Measurements from ENCODE around the gene MYZAP. TPM values are rescaled to one million over a fixed set of nuclear protein-coding genes. Genes with fewer than 3 reads are reported as not detected.

The MYZAP gene
- polyA plus RNA-seq, 1 of the 3 experiments (the other 2 are of a cell fraction) = 0.07 TPM

DNA sequence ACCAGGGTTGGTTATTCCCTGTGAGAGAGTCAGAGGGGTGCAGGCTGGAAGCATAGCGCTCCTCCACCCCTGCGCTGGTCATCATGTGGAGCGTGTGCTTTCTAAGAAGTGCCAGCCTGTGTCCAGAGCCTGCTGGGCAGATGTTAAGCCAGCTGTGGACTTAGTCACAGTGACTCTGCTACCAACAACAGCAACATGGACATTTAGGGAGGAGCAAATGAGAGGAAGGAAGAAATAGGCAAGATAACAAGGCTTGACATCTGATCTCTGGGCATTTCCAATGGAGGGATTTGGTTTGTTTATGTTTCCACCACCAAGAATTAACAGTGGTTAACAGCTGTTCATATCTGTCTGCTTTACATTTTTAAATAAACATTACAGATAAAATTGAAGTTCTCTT, 36.4 kb upstream of the MYZAP start:
- CTCF ChIA-PET = interaction anchor here (1.1 to 12.5 kb wide), 4 partner anchors 9 to 511 kb away, joined by 5 to 145 read pairs (median 10); no protein-coding TSS in a partner anchor
- Histone ChIP-seq H3K79me2 (ENCODE audit: insufficient read depth) (no peaks in the 10 kb centered on the region), H3K9me2 (no peaks in the 10 kb centered on the region), H4K20me1 (ENCODE audit: insufficient read depth) (no peaks in the 10 kb centered on the region), H3K36me3 (replicated peaks in 1 of 2; ENCODE audit: control insufficient read depth in 1 of 2, insufficient read depth in 2 of 2, low read length in 1 of 2) (no peaks in the 10 kb centered on the region), H3K27me3 (ENCODE audit: insufficient read depth) (no peaks in the 10 kb centered on the region), H3F3A (replicated peaks; ENCODE audit: insufficient read depth) (peaks cover 11% of the 10 kb centered on the region), H3K4me1 (ENCODE audit: control insufficient read depth in 1 of 2, insufficient read depth in 2 of 2, low read depth in 1 of 2, low read length in 1 of 2) (peaks cover 25 to 35% of the 10 kb centered on the region in 2 experiments; a peak in 3 of 4 replicates), H2AFZ (ENCODE audit: low read depth) (no peak overlapping the region), H3K27ac (ENCODE audit: low read depth in 2 of 2, low read length in 1 of 2) (peak overlapping the region in 1 of 2 experiments; percentile 69; a peak in 1 of 4 replicates), H3K4me2 (no peak overlapping the region), H3K9me3 (no peaks in the 10 kb centered on the region), H3K4me3 (ENCODE audit: low read depth in 2 of 2, low read length in 1 of 2) (no peak overlapping the region), H3K9ac (no peak overlapping the region)
- no peak for DNase-seq
- POLR2A ChIA-PET = interaction anchor here (0.6 kb wide), 1 partner anchor 394 kb away, joined by 3 read pairs; no protein-coding TSS in a partner anchor
- WGBS (ENCODE audit: low lambda C conversion rate) = 92% methylated on average over 3 of the region's 3 CpGs
- TF ChIP-seq ELF1 (IDR thresholded peaks at IDR 0.05) (no peak), NFIC (IDR thresholded peaks at IDR 0.05; ENCODE audit: borderline replicate concordance) (no peak), FOSL2 (IDR thresholded peaks at IDR 0.05; ENCODE audit: borderline replicate concordance, low read depth) (no peak), RFX5 (IDR thresholded peaks at IDR 0.05; ENCODE audit: low read length) (no peak), TEAD4 (IDR thresholded peaks at IDR 0.05; ENCODE audit: borderline replicate concordance, insufficient read depth) (no peak), SIN3A (IDR thresholded peaks at IDR 0.05; ENCODE audit: borderline replicate concordance, low read depth, low read length) (no peak)
- TF ChIP-seq, protein P1, sequence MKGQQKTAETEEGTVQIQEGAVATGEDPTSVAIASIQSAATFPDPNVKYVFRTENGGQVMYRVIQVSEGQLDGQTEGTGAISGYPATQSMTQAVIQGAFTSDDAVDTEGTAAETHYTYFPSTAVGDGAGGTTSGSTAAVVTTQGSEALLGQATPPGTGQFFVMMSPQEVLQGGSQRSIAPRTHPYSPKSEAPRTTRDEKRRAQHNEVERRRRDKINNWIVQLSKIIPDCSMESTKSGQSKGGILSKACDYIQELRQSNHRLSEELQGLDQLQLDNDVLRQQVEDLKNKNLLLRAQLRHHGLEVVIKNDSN (IDR thresholded peaks at IDR 0.05; ENCODE audit: borderline replicate concordance, low read depth) = no peak
- TF ChIP-seq, protein P2, sequence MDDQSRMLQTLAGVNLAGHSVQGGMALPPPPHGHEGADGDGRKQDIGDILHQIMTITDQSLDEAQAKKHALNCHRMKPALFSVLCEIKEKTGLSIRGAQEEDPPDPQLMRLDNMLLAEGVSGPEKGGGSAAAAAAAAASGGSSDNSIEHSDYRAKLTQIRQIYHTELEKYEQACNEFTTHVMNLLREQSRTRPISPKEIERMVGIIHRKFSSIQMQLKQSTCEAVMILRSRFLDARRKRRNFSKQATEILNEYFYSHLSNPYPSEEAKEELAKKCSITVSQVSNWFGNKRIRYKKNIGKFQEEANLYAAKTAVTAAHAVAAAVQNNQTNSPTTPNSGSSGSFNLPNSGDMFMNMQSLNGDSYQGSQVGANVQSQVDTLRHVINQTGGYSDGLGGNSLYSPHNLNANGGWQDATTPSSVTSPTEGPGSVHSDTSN (IDR thresholded peaks at IDR 0.05) = no peak
- TF ChIP-seq, protein P3, sequence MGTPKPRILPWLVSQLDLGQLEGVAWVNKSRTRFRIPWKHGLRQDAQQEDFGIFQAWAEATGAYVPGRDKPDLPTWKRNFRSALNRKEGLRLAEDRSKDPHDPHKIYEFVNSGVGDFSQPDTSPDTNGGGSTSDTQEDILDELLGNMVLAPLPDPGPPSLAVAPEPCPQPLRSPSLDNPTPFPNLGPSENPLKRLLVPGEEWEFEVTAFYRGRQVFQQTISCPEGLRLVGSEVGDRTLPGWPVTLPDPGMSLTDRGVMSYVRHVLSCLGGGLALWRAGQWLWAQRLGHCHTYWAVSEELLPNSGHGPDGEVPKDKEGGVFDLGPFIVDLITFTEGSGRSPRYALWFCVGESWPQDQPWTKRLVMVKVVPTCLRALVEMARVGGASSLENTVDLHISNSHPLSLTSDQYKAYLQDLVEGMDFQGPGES (IDR thresholded peaks at IDR 0.05; ENCODE audit: low read depth, low read length) = no peak

DNA sequence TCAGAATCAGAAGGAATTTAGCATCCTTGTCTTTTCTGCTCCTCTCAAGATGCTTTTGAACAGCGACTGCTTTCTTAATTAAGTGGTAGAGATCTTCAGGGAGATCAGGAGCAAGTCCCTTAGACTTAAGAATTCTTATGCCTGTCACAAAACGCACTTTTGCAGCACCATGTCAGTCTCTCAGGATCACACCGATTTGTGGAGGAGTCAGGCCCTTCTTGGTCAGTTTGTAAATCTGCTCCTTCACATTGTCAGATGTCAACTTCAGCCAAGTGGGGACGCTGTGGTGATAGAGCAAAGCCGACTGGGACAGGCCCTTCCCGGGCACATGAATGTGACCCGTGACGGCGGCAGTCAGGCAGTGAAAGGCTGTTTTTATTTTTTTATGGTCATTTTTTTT, 35.7 kb upstream of the MYZAP start:
- H3K36me3 ChIP-seq (replicated peaks in 1 of 2; ENCODE audit: control insufficient read depth in 1 of 2, insufficient read depth in 2 of 2, low read length in 1 of 2) = no peaks in the 10 kb centered on the region
- no peak overlapping the region for H3K27ac ChIP-seq (ENCODE audit: low read depth in 2 of 2, low read length in 1 of 2)
- H4K20me1 ChIP-seq (ENCODE audit: insufficient read depth) = no peaks in the 10 kb centered on the region
- no peaks in the 10 kb centered on the region for H3K9me2 ChIP-seq
- no peaks in the 10 kb centered on the region for H3K9me3 ChIP-seq
- no peaks in the 10 kb centered on the region for H3K79me2 ChIP-seq (ENCODE audit: insufficient read depth)
- H3K9ac ChIP-seq = no peak overlapping the region
- H3K4me3 ChIP-seq (ENCODE audit: low read depth in 2 of 2, low read length in 1 of 2) = no peak overlapping the region
- no peak overlapping the region for H3K4me2 ChIP-seq
- peaks cover 25 to 33% of the 10 kb centered on the region in 2 experiments; a peak in 3 of 4 replicates for H3K4me1 ChIP-seq (ENCODE audit: control insufficient read depth in 1 of 2, insufficient read depth in 2 of 2, low read depth in 1 of 2, low read length in 1 of 2)
- ChIA-PET POLR2A (no interaction called here), CTCF (interaction anchor here (1.5 to 12.5 kb wide), 3 partner anchors 10 to 305 kb away, joined by 4 to 145 read pairs (median 13); no protein-coding TSS in a partner anchor)
- DNase-seq = no peak
- TF ChIP-seq SMC3 (IDR thresholded peaks at IDR 0.05; ENCODE audit: low read depth, low read length) = no peak
- no peak for TF ChIP-seq EP300 (IDR thresholded peaks at IDR 0.05; ENCODE audit: borderline replicate concordance in 1 of 2, low read depth in 1 of 2, low read length in 1 of 2)
- no peak for TF ChIP-seq FOXM1 (IDR thresholded peaks at IDR 0.05; ENCODE audit: low read depth)
- TF ChIP-seq, protein P2 (IDR thresholded peaks at IDR 0.05) = no peak
- TF ChIP-seq TAF1 (IDR thresholded peaks at IDR 0.05; ENCODE audit: borderline replicate concordance, low read depth, low read length) = no peak
- no peak for TF ChIP-seq ELF1 (IDR thresholded peaks at IDR 0.05)
- TF ChIP-seq MXI1 (IDR thresholded peaks at IDR 0.05; ENCODE audit: low read depth, low read length) = no peak
- TF ChIP-seq, protein P3 (IDR thresholded peaks at IDR 0.05; ENCODE audit: low read depth, low read length) = no peak
- TF ChIP-seq RCOR1 (IDR thresholded peaks at IDR 0.05; ENCODE audit: low read length) = no peak
- TF ChIP-seq POLR2AphosphoS5 (IDR thresholded peaks at IDR 0.05; ENCODE audit: low read depth, low read length) = no peak
- WGBS (ENCODE audit: low lambda C conversion rate) = 88% methylated on average over 9 of the region's 9 CpGs
- H3F3A ChIP-seq (replicated peaks; ENCODE audit: insufficient read depth) = peaks cover 11% of the 10 kb centered on the region
- H3K27me3 ChIP-seq (ENCODE audit: insufficient read depth) = no peaks in the 10 kb centered on the region
- H2AFZ ChIP-seq (ENCODE audit: low read depth) = no peak overlapping the region

Data from SK-N-SH (cell line).